GM06990 (cell line): ENCODE results near the gene PLEKHD1.

Experiments used
- DNase-seq: peaks from one replicate; pipeline ENCODE4 v3.0.0-alpha.2; 2011; ENCODE audit not compliant: insufficient read length; ENCODE audit errors: extremely low read depth
- H3K27me3 ChIP-seq: replicated peaks from 2 replicates; pipeline ENCODE4 v1.6.0; 2011; ENCODE audit warnings: low read length; ENCODE audit not compliant: control insufficient read depth, insufficient read depth
- H3K36me3 ChIP-seq: 2 replicates; pipeline ENCODE4 v1.5.1; 2011; ENCODE audit warnings: low read length; ENCODE audit not compliant: control insufficient read depth, insufficient read depth
- H3K4me3 ChIP-seq: replicated peaks from 2 replicates; pipeline ENCODE4 v1.5.1; 2011; ENCODE audit warnings: low read depth, mild to moderate bottlenecking, control low read depth, low read length
- TF ChIP-seq, protein P1 (sequence below): IDR thresholded peaks from 2 replicates; pipeline ENCODE4 v1.5.1; 2011; ENCODE audit warnings: low read length, control low read depth, mild to moderate bottlenecking, inconsistent platforms; ENCODE audit not compliant: insufficient read depth, poor library complexity, severe bottlenecking

Gene PLEKHD1

DNA sequence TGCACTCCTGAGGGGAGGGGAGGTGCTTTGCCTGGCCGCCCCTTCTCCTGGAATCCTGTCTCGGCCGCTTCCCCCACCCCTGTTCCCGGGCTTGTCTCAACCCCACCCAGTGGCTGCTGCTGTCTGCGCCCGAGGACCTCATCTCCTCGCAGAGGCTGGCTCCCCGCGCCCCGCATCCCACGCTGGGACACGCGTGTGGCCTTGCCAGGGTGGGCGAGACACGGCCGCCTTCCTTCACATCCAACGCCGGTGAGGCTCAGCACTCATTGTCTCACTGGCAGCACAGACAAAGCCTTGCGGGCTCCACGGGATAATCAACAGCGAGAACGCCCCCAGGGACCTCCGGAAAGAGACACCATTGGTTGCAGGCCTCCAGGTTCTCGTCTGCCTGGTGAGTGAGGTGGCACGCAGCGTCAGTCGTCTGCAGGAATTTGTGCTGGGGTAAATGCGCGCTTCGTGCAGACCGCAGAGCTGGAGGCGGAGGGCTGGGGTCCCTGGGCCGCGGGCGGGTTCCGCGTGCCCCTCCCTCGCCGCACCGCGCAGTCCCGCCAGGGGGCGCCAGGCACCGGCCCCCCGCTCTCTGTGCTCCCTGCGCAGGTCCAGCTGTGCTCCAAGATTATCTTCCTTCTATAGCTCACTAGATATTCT is 63.3 kb downstream of the PLEKHD1 start:
- Histone ChIP-seq H3K36me3 (no peaks in the 10 kb centered on the region), H3K4me3 (no peak overlapping the region), H3K27me3 (peaks cover 1% of the 10 kb centered on the region; the same call in 1 of the 2 replicates)
- DNase-seq = peak; percentile 18
- TF ChIP-seq, protein P1, sequence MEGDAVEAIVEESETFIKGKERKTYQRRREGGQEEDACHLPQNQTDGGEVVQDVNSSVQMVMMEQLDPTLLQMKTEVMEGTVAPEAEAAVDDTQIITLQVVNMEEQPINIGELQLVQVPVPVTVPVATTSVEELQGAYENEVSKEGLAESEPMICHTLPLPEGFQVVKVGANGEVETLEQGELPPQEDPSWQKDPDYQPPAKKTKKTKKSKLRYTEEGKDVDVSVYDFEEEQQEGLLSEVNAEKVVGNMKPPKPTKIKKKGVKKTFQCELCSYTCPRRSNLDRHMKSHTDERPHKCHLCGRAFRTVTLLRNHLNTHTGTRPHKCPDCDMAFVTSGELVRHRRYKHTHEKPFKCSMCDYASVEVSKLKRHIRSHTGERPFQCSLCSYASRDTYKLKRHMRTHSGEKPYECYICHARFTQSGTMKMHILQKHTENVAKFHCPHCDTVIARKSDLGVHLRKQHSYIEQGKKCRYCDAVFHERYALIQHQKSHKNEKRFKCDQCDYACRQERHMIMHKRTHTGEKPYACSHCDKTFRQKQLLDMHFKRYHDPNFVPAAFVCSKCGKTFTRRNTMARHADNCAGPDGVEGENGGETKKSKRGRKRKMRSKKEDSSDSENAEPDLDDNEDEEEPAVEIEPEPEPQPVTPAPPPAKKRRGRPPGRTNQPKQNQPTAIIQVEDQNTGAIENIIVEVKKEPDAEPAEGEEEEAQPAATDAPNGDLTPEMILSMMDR = peak; percentile 42

DNA sequence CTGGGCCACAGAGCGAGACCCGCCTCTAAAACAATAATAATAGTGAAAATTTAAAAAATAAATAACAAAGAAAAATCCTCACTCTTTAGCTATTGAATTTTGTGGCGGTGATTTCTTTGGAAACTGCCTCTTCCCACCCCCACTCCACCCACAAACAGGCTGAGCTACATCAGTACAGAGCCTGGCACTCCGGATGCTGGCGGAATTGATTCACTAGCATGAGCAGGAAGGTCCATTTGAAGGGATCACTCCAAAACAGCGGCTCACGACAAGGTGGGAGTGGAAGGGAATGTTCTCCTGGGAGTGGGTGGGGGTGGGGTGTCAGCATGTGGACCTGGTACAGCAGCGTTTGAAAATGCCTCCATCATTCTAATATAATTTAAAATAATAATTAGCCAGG is 64.0 kb downstream of the PLEKHD1 start:
- peaks cover 1% of the 10 kb centered on the region; the same call in 1 of the 2 replicates for H3K27me3 ChIP-seq
- TF ChIP-seq, protein P1 = no peak
- no peak overlapping the region for H3K4me3 ChIP-seq
- DNase-seq = no peak
- H3K36me3 ChIP-seq = no peaks in the 10 kb centered on the region

DNA sequence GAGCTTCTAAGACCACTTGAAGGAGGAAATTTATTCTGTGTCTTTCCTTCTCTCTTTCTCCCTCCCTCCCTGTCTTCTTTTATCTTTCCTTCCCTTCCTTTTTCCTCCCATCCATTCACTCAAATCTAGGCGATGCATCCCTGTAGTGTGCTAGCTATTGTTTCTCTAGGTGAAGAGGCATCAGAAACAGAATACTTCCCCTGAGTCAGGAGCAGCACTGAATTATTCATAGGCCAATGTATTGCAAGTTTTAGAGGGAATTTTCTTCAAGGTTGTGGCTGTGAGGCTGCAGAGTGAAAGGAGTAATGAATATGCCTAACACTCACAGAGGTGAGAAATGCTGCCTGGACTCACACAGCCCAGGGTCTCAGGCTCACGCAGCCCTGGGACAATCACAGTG is 67.0 kb downstream of the PLEKHD1 start:
- DNase-seq = no peak
- Histone ChIP-seq H3K4me3 (no peak overlapping the region), H3K27me3 (peaks cover 1% of the 10 kb centered on the region; the same call in 1 of the 2 replicates), H3K36me3 (no peaks in the 10 kb centered on the region)
- TF ChIP-seq, protein P1 = no peak

DNA sequence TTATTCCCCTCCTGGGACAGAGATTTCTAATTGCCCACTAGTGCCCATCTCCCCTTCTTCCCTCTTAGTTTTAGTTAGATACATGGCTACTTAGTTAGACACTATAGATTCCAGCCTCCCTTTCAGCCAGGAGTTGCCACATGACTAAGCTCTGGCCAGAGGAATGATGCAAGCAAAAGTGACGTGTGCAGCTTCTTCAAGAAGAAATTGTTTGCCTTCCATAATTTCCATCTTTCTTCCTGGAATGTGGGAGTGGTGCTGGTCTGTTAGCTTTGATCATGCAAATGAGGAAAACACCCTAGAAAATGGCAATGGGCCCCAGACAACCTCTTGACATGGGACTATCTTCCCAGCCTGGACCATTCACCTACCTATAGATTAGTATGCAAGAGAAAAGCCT is 68.7 kb downstream of the PLEKHD1 start:
- DNase-seq = no peak
- TF ChIP-seq, protein P1 = no peak
- Histone ChIP-seq H3K4me3 (no peak overlapping the region), H3K27me3 (peaks cover 1% of the 10 kb centered on the region; the same call in 1 of the 2 replicates), H3K36me3 (no peaks in the 10 kb centered on the region)

GRCh38 chr14:69554500-69554899 is 70.0 kb downstream of the PLEKHD1 start:
- no peak for DNase-seq
- TF ChIP-seq, protein P1 = no peak
- Histone ChIP-seq H3K36me3 (no peaks in the 10 kb centered on the region), H3K4me3 (no peak overlapping the region), H3K27me3 (0 out of 2 replicates have a peak, but pooled peaks cover 1% of the 10 kb centered on the region)

DNA sequence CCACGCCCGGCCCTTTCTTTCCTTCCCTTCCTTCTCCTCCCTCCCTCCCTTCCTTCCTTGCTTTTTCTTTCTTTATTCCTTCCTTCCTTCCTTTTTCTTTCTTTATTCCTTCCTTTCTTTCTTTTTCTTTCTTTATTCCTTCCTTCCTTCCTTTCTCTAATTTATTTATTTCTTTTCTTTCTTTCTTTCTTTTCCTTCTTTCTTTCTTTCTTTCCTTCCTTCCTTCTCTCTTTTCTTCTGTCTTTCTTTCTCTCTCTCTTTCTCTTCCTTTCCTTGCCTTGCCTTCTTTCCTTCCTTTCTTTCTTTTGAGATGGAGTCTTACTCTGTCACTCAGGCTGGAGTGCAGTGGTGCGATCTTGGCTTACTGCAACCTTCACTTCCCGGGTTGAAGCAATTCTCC is 74.2 kb downstream of the PLEKHD1 start:
- no peaks in the 10 kb centered on the region for H3K36me3 ChIP-seq
- TF ChIP-seq, protein P1 = no peak
- no peaks in the 10 kb centered on the region for H3K27me3 ChIP-seq
- no peak overlapping the region for H3K4me3 ChIP-seq
- no peak for DNase-seq
